Peyer's patch (tissue), 4 donors: Measurements from ENCODE around the gene RYR1. TPM values are rescaled to one million over a fixed set of nuclear protein-coding genes. Genes with fewer than 3 reads are reported as not detected.

Experiments
- DNase-seq, 3 donors: peaks; one replicate each; pipeline ENCODE4 v3.0.0-alpha.2; 2017 to 2019
- H3K27ac ChIP-seq, 4 donors: fragments of 200-600 bp; sonication (generic); one replicate each; pipeline ENCODE4 v1.5.1; 2016 to 2019
- H3K27me3 ChIP-seq, 2 donors: fragments of 200-600 bp; sonication (generic); one replicate each; pipeline ENCODE4 v1.5.1; 2019
- H3K36me3 ChIP-seq, 3 donors: fragments of 200-600 bp; sonication (generic); one replicate each; pipeline ENCODE4 v1.5.1; 2016 to 2019
- H3K4me1 ChIP-seq, 4 donors: fragments of 200-600 bp; sonication (generic); one replicate each; pipeline ENCODE4 v1.5.1; 2016 to 2019
- H3K4me3 ChIP-seq, 4 donors: fragments of 200-600 bp; sonication (generic); 1 replicate in 3 of 4; 2 replicates in 1 of 4; pipeline ENCODE4 v1.5.1; 2016 to 2019; ENCODE audit warnings: mild to moderate bottlenecking in 1 of 4
- H3K9me3 ChIP-seq, 4 donors: fragments of 200-600 bp; sonication (generic); one replicate each; pipeline ENCODE4 v1.5.1; 2016 to 2019; ENCODE audit warnings: mild to moderate bottlenecking in 1 of 4
- CTCF ChIP-seq, 6 experiments: fragments of 450-650 bp in 4 of 6; fragments of 200-600 bp in 2 of 6; sonication (generic) in 1 of 6; IDR thresholded peaks; one replicate each; pipeline ENCODE4 v1.5.1; 2017 to 2019; ENCODE audit warnings: antibody characterized with exemption in 6 of 6, mild to moderate bottlenecking in 3 of 6, moderate library complexity in 1 of 6
- POLR2A ChIP-seq, 2 donors: fragments of 450-650 bp; IDR thresholded peaks; one replicate each; pipeline ENCODE4 v1.5.1; 2017; ENCODE audit warnings: antibody characterized with exemption in 2 of 2, mild to moderate bottlenecking in 2 of 2, moderate library complexity in 2 of 2
- total RNA-seq, 4 donors: library from RNA; depleted of rRNA; stranded (reverse); fragments of >200 nt; gene quantifications; one replicate each; pipeline ENCODE4 v1.1.0, GENCODE V29; 2016

Gene RYR1
- total RNA-seq, 4 donors from 2014 or later, result 0.35 to 4.6 (median 3.4) TPM

DNA sequence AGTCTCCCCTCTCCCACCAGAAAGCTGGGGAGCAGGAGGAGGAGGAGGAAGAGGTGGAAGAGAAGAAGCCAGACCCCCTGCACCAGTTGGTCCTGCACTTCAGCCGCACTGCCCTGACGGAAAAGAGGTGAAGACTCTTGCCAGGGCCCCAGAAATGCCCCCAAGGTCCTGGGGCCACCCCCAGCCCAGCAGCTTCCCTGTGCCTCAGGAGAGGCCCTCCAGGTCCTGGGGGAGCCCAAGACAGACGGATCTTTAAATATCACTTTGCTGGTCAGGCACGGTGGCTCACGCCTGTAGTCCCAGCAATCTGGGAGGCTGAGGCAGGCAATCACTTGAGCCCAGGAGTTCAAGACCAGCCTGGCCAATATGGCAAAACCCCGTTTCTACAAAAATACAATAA, 95.4 kb downstream of the RYR1 start:
- Histone ChIP-seq H3K4me1 (no peaks in the 10 kb centered on the region), H3K4me3 (no peak overlapping the region), H3K36me3 (no peaks in the 10 kb centered on the region), H3K27me3 (no peaks in the 10 kb centered on the region), H3K9me3 (no peaks in the 10 kb centered on the region), H3K27ac (no peak overlapping the region)
- no peak for DNase-seq
- no peak for TF ChIP-seq CTCF (IDR thresholded peaks at IDR 0.05)
- TF ChIP-seq POLR2A (IDR thresholded peaks at IDR 0.05), result no peak

DNA sequence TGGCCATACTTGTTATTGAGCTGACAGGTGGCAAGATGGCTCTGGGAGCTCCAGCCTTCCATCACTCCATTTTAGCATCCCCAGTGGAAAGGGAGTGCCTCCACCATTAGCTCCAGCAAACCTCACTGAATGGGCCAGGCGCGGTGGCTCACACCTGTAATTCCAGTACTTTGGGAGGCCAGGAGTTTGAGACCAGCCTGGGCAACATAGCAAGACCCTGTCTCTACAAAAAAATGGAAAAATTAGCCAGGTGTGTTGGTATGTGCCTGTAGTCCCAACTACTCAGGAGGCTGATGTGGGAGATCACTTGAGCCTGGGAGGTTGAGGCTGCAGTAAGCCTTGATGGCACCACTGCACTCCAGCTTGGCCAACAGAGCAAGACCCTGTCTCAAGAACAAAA, 98.0 kb downstream of the RYR1 start:
- Histone ChIP-seq H3K4me3 (no peak overlapping the region), H3K4me1 (no peaks in the 10 kb centered on the region), H3K9me3 (peaks cover 0 to 7% (median 0%) of the 10 kb centered on the region in 4 donors), H3K27me3 (no peaks in the 10 kb centered on the region), H3K36me3 (no peaks in the 10 kb centered on the region), H3K27ac (no peak overlapping the region)
- no peak for TF ChIP-seq POLR2A (IDR thresholded peaks at IDR 0.05)
- TF ChIP-seq CTCF (IDR thresholded peaks at IDR 0.05), result no peak
- no peak for DNase-seq

DNA sequence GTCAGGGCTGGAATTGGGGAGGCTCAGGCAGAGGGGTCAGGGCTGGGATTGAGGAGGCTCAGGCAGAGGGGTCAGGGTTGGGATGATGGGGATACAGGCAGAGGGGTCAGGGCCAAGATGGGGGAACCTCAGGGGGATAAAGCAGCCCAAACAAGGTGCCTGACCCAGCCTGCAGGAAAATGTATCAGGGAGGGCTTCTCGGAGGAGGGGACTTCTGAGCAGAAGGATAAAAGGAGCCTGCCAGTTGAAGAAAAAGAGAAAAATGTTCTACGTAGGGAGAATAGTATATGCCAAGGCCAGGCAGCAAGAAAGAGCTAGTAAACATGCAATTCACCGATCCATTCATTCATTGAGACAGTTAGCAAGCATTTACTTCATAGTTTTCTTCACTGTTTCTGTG, 99.4 kb downstream of the RYR1 start:
- peaks cover 0 to 4% (median 0%) of the 10 kb centered on the region in 4 donors for H3K4me1 ChIP-seq
- peaks cover 0 to 7% (median 0%) of the 10 kb centered on the region in 4 donors for H3K9me3 ChIP-seq
- TF ChIP-seq POLR2A (IDR thresholded peaks at IDR 0.05) (no peak), CTCF (IDR thresholded peaks at IDR 0.05) (no peak)
- H3K4me3 ChIP-seq, result no peak overlapping the region
- no peaks in the 10 kb centered on the region for H3K36me3 ChIP-seq
- DNase-seq, result no peak
- no peaks in the 10 kb centered on the region for H3K27me3 ChIP-seq
- H3K27ac ChIP-seq, result no peak overlapping the region

DNA sequence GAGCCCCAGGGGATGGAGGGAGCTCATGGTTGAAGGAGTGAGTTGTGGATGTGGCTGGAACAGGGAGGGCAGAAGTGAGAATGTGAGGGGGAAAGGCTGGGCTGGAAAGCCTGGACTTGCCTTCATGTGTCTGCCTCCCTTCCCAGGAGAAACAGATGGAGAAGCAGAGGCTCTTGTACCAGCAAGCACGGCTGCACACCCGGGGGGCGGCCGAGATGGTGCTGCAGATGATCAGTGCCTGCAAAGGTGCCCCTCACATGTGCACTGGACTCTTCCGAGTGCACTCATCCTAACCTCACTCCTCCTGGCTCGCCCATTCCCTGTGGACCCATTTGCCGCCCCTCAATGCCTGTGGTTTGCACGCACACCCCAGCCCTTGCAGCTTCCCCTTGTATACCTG, 101.1 kb downstream of the RYR1 start:
- Histone ChIP-seq H3K4me1 (peaks cover 0 to 6% (median 2%) of the 10 kb centered on the region in 4 donors), H3K27me3 (no peaks in the 10 kb centered on the region), H3K4me3 (no peak overlapping the region), H3K9me3 (peaks cover 0 to 7% (median 0%) of the 10 kb centered on the region in 4 donors), H3K27ac (no peak overlapping the region), H3K36me3 (no peaks in the 10 kb centered on the region)
- TF ChIP-seq CTCF (IDR thresholded peaks at IDR 0.05), result no peak
- no peak for TF ChIP-seq POLR2A (IDR thresholded peaks at IDR 0.05)
- DNase-seq, result no peak

- H3K9me3 ChIP-seq, result peaks cover 0 to 7% (median 0%) of the 10 kb centered on the region in 4 donors
- no peaks in the 10 kb centered on the region for H3K27me3 ChIP-seq
- no peak overlapping the region for H3K27ac ChIP-seq
- TF ChIP-seq CTCF (IDR thresholded peaks at IDR 0.05) (no peak), POLR2A (IDR thresholded peaks at IDR 0.05) (no peak)
- DNase-seq, result no peak
- peaks cover 0 to 6% (median 2%) of the 10 kb centered on the region in 4 donors for H3K4me1 ChIP-seq
- H3K36me3 ChIP-seq, result no peaks in the 10 kb centered on the region
- H3K4me3 ChIP-seq, result no peak overlapping the region
Observed at GRCh38 chr19:38535212-38535611, 101.7 kb downstream of the RYR1 start.
